HG03575 (cell line): ENCODE results near the gene ALKBH7.
"Not testable (repeated sequence)": the region's sequence is repeated elsewhere in the genome, so short reads cannot be mapped to it uniquely, and the experiment has no call there.

Source experiments
- ATAC-seq: cut with Tn5 transposase; IDR thresholded peaks from one replicate; pipeline ENCODE4 v1.9.1; 2021; ENCODE audit not compliant: unreplicated experiment, insufficient number of reproducible peaks, low FRiP score; ENCODE audit errors: extremely low read depth

The ALKBH7 gene

GRCh38 chr19:6393074-6393982 is 20.7 kb downstream of the ALKBH7 start, which contains the start of gene GTF2F1:
Gene GTF2F1, minus strand, starts transcription at chr19:6393164. Its CDS starts 169 bp downstream, at chr19:6392995.
- ATAC-seq: no peak

- no peak for ATAC-seq
Measured at GRCh38 chr19:6393983-6394412, 21.4 kb downstream of the ALKBH7 start.

- ATAC-seq: no peak
Measured at GRCh38 chr19:6394831-6395230, 22.2 kb downstream of the ALKBH7 start.

- ATAC-seq: no peak
Measured at GRCh38 chr19:6396305-6396704, 23.7 kb downstream of the ALKBH7 start.

- ATAC-seq: not testable (repeated sequence)
Measured at GRCh38 chr19:6400062-6400944, 27.7 kb downstream of the ALKBH7 start.

GRCh38 chr19:6402058-6402457 is 29.5 kb downstream of the ALKBH7 start:
- no peak for ATAC-seq

- no peak for ATAC-seq
Measured at GRCh38 chr19:6402837-6403608, 30.4 kb downstream of the ALKBH7 start.

GRCh38 chr19:6406401-6406800 is 33.8 kb downstream of the ALKBH7 start:
- no peak for ATAC-seq

- ATAC-seq: no peak
Measured at GRCh38 chr19:6409346-6409745, 36.8 kb downstream of the ALKBH7 start.

GRCh38 chr19:6412061-6412446 is 39.5 kb downstream of the ALKBH7 start:
- no peak for ATAC-seq

- no peak for ATAC-seq
Measured at GRCh38 chr19:6412447-6413091, 40.0 kb downstream of the ALKBH7 start.

- no peak for ATAC-seq
Measured at GRCh38 chr19:6413291-6413690, 40.7 kb downstream of the ALKBH7 start.

- no peak for ATAC-seq
Measured at GRCh38 chr19:6413721-6414643, 41.4 kb downstream of the ALKBH7 start.

- ATAC-seq: no peak
Measured at GRCh38 chr19:6414793-6415590, 42.4 kb downstream of the ALKBH7 start.

GRCh38 chr19:6415591-6416190 is 43.1 kb downstream of the ALKBH7 start:
- no peak for ATAC-seq

GRCh38 chr19:6416658-6417405 is 44.2 kb downstream of the ALKBH7 start:
- no peak for ATAC-seq
